ENCODE results near the gene DDX25.
"Not testable (repeated sequence)": the region's sequence is repeated elsewhere in the genome, so short reads cannot be mapped to it uniquely, and the experiment has no call there.

Gene DDX25

DNA sequence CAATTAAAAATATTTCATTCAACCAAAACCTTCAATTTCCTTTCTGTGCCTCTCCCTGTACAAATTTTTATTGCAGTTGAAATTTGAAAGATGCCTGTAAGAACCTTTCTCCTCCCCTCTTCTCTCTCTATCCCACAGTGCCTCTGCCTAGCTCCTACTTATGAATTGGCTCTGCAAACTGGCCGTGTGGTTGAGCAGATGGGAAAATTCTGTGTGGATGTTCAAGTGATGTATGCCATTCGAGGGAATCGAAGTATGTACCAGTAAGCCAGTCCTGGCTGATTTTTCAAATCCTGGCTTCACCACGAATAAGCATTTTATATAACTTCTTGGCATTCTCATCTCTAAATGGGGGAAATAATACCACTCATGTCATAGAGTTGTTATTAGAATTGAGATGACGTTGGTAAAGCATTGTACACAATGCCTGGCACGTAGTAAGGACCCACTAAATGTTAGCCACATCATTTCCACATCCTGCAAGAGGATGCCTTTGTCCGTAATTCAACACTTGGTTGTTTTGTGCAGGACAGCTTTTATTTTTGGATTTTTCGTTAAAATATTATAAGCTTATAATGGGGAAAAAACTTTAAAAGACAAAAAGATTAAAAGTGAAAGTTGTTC lies 6.0 kb downstream of the DDX25 start:
- DNase-seq, result no peak

DNA sequence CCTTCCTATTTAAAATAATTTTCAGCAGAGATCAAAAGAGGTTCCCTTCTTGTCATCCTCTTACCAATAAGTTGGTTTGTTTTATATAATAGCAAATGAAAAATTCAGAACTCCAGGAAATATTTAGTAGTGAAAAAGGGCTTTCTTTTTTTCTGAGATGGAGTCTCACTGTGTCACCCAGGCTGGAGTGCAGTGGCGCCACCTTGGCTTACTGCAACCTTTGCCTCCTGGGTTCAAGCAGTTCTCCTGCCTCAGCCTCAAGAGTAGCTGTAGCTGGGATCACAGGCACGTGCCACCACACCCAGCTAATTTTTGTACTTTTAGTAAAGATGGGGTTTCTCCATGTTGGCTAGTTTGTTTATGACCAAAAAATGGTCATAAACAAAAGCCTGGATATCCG lies 10.3 kb downstream of the DDX25 start:
- not testable (repeated sequence) for DNase-seq

GRCh38 chr11:125916683-125917347 lies 12.5 kb downstream of the DDX25 start:
- DNase-seq, result no peak

GRCh38 chr11:125918140-125918840 lies 14.0 kb downstream of the DDX25 start:
- no peak for DNase-seq

DNA sequence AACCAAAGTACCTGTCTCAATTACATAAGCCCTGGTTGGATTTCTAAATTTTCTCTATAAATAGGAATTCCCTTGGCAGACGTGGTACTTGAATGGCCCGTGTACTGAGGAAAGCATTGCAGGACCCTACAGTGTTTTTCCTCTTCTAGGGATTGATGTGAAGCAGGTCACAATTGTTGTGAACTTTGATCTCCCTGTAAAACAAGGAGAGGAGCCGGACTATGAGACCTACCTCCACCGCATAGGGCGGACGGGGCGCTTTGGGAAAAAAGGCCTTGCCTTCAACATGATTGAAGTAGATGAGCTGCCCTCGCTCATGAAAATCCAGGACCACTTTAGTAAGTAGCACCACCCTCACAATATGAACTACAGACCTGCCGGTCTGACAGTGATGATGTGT lies 16.7 kb downstream of the DDX25 start:
- no peak for DNase-seq

GRCh38 chr11:125922156-125922555 lies 17.8 kb downstream of the DDX25 start:
- DNase-seq, result no peak

- peak; percentile 87 for DNase-seq
Observed at GRCh38 chr11:125923012-125923579, 18.8 kb downstream of the DDX25 start.

- DNase-seq, result no peak
Observed at GRCh38 chr11:125923633-125924032, 19.3 kb downstream of the DDX25 start.

GRCh38 chr11:125924384-125925007 lies 20.2 kb downstream of the DDX25 start:
- DNase-seq, result no peak

DNA sequence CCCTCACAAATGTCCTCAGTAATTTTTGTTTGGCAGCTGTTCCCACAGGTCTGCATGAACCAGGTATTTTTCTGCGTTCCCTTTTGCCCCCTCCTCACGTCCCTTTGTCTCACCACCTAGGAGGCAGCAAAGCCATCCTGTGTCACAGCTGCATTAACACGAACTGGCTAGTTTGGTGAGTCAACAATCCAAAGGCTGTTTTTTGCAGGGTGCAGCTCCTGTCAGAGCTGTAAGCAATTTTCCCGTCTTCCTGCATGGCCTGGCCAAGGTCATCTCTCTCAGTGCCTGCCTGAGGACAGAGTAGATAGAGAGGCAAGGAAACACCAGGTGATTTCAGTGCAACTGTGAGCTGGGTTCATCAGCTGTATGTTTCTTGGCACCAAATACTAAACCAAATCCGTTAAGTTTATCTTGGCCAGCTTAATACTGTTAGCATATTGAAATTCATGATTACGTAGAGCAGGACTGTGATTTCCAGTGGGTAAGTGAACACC lies 21.0 kb downstream of the DDX25 start:
- peak; percentile 28 for DNase-seq

DNA sequence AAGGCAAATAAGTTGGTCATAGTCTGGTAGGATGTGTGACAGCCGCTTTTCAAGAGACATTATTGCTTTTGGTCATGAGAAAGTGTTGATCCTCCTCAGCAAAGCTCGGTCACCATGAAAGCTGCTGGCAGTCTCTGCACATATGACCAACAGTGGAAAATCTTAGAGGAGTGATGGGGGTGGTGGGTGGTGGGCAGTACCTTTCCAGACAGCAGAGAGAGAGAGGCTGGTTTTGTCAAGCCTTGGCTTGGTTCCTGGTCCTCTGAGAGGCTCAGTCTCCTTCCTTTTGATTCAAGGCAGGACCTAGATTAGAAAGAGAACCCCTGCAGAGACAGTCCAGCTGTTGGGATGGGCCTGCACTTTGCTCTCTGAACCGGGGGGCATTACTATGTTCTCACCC lies 21.5 kb downstream of the DDX25 start:
- no peak for DNase-seq

DNA sequence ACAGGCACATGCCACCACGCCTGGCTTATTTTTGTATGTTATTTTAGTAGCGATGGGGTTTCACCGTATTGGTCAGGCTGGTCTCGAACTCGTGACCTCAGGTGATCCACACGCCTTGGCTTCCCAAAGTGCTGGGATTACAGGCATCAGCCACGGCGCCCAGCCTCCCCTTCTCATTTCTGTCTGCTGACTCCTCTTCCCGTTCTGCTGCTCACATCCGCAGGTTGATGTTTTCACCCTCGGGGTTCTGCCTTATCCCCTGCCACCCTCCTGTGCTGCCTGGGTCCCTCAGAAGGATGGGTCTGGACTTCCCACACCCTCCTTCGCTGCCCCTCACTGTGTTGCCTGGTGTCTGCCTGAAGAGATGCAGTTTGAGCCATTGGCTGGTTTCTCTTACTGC lies 22.4 kb downstream of the DDX25 start:
- DNase-seq, result no peak

- DNase-seq, result no peak
Observed at GRCh38 chr11:125929445-125930075, 25.3 kb downstream of the DDX25 start.

DNA sequence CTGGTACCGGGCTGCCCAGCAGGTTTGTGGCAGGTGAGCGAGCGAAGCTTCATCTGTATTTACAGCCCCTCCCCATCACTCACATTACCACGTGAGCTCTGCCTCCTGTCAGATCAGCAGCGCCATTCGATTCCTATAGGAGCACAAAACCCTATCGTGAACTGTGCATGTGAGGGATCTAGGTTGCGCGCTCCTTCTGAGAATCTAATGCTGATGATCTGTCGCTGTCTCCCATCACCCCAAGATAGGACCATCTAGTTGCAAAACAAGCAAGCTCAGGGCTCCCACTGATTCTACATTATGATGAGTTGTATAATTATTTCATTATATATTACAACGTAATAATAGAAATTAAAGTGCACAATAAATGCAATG lies 25.8 kb downstream of the DDX25 start:
- no peak for DNase-seq

DNA sequence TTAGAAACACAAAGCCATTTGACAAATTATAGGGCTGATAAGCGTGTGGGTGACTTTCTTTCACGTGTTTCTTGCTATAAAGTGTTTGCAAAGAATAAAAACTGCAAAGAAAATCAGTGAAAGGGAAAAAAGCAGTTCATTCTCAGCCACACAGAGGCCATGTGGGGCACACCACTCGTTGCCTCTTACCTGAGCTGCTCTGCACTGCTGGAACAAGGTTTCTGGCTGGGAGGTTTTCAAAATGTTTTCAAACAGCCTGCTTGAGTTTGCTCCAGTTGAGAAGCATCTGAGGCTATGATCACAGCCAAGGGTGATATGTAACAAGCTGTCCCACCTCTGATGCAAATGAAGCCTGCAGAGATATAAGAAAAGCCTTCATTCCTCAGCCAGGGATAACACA lies 26.8 kb downstream of the DDX25 start:
- DNase-seq, result no peak

DNA sequence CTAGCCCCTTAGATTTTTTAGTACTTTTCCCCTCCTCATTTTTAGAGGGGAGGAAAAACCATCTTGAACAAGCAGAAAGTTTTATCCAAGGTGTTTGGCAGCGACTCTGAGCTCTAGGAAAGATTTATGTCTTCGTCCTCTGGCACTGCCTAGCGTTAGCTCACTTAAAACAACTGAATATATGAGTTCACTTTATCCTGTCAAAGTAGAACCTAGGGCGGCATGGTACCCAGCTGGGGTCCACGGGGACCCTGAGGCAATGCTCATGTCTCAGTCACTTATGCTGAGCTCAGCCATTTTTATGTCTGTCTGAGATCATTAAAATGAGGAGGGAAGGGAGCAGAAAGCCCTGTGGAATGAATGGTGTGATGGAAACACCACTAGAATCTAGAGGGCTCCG lies 27.4 kb downstream of the DDX25 start:
- DNase-seq, result no peak

DNA sequence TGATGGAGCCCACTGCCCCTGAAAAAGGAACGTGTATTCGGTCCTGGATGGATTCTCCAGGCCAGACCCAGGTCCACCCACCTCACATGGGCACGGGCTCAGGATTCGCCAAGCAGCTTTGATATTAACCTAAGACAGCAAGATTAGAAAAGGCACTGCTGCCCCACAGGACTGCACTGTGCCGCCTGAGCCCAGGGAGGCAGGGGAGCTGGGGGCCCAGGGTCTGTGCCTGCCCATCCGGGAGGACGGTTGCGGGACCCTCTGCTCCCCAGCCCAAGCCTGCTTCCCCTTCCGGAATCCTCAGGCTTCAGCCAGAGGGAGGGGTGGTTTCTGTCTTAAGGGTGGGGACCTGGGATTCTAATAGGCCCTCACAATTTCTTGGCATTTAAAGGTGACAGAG lies 28.0 kb downstream of the DDX25 start:
- no peak for DNase-seq

GRCh38 chr11:125933030-125933813 lies 28.9 kb downstream of the DDX25 start:
- DNase-seq, result no peak

DNA sequence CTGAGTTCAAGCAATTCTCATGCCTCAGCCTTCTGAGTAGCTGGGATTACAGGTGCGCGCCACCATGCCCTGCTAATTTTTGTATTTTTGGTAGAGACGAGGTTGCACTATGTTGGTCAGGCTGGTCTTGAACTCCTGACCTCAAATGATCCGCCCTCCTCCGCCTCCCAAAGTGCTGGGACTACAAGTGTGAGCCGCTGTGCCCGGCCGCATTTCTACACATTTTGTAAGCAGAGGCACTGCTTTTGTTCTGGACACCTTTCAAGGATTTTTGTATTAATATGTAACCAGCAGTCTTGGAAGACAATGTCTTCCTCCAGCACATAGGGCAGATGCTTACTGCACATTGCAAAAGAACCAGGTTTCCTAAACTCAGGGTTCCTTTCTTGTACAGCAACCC lies 30.2 kb downstream of the DDX25 start:
- no peak for DNase-seq

GRCh38 chr11:125935056-125935455 lies 30.7 kb downstream of the DDX25 start:
- no peak for DNase-seq

- DNase-seq, result no peak
Observed at GRCh38 chr11:125935618-125936199, 31.4 kb downstream of the DDX25 start.

DNA sequence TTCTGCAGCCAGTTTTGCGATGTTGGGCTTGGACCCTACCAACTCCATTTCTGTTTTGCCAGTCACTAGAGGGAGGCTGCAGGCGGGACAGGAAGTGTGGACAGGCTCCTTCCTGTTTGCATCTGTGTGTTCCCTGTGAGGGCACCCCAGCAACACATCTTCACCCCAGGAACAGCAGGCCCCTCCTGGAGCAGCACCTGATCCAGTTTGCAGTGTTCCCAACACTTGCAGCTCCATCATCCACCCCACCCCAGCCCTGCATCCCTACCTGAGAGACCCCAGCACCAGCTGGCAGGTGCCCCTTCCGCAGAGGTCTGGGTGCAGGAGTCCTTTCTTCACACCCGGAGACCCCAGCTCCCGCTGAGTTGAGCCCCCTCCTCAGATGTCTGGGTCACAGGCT lies 34.1 kb downstream of the DDX25 start:
- DNase-seq, result no peak

Data from NCI-H1092 (cell line).